A204.1 (cell line): ENCODE results near the gene KLHL4.
"Not testable (repeated sequence)": the region's sequence is repeated elsewhere in the genome, so short reads cannot be mapped to it uniquely, and the experiment has no call there.

Experiments used
- FAIRE-seq: peaks from 2 replicates; lab custom pipeline; 2012; peaks lifted over from hg19 to GRCh38; lab: Jason Lieb, UNC

Gene KLHL4

GRCh38 chrX:87664381-87664780 lies 146.8 kb downstream of the KLHL4 start:
- peak; percentile 98 for FAIRE-seq

GRCh38 chrX:87679849-87680248 lies 162.2 kb downstream of the KLHL4 start:
- no peak for FAIRE-seq

- FAIRE-seq = no peak
Observed at GRCh38 chrX:87687703-87688102, 170.1 kb downstream of the KLHL4 start.

- not testable (repeated sequence) for FAIRE-seq
Observed at GRCh38 chrX:87688113-87688748, 170.6 kb downstream of the KLHL4 start.

GRCh38 chrX:87689218-87689617 lies 171.6 kb downstream of the KLHL4 start:
- FAIRE-seq = not testable (repeated sequence)

- FAIRE-seq = no peak
Observed at GRCh38 chrX:87693204-87693603, 175.6 kb downstream of the KLHL4 start.

- no peak for FAIRE-seq
Observed at GRCh38 chrX:87697409-87697808, 179.8 kb downstream of the KLHL4 start.

GRCh38 chrX:87702795-87703194 lies 185.2 kb downstream of the KLHL4 start:
- FAIRE-seq = no peak

GRCh38 chrX:87703469-87703868 lies 185.9 kb downstream of the KLHL4 start:
- FAIRE-seq = not testable (repeated sequence)

GRCh38 chrX:87706134-87706533 lies 188.5 kb downstream of the KLHL4 start:
- no peak for FAIRE-seq

GRCh38 chrX:87710580-87710979 lies 193.0 kb downstream of the KLHL4 start:
- FAIRE-seq = no peak
